SIG-M5 treated with dmso at 0.1 percent for 504 hours (cell line): ENCODE results near the gene RAD18.

ENCODE experiments used
- DNase-seq: peaks from one replicate; lab custom pipeline; 2025; ENCODE audit not compliant: unreplicated experiment; lab: John Stamatoyannopoulos, UW

The RAD18 gene

GRCh38 chr3:8966150-8966819, 3.0 kb upstream of the RAD18 start:
- DNase-seq, result no peak

- DNase-seq, result no peak
Measured at GRCh38 chr3:8964436-8965370, 1.4 kb upstream of the RAD18 start.

GRCh38 chr3:8962226-8962861, 928 bp downstream of the RAD18 start:
- DNase-seq, result no peak

- peak; percentile 62 for DNase-seq
Measured at GRCh38 chr3:8959668-8960067, 3.6 kb downstream of the RAD18 start.

GRCh38 chr3:8954938-8955763, 8.1 kb downstream of the RAD18 start:
- DNase-seq, result peak; percentile 46

GRCh38 chr3:8953313-8953712, 10.0 kb downstream of the RAD18 start:
- no peak for DNase-seq

GRCh38 chr3:8952130-8952529, 11.1 kb downstream of the RAD18 start:
- no peak for DNase-seq

GRCh38 chr3:8945890-8946600, 17.2 kb downstream of the RAD18 start:
- no peak for DNase-seq

- DNase-seq, result no peak
Measured at GRCh38 chr3:8942746-8943488, 20.4 kb downstream of the RAD18 start.

- no peak for DNase-seq
Measured at GRCh38 chr3:8942115-8942514, 21.2 kb downstream of the RAD18 start.

GRCh38 chr3:8938021-8938420, 25.3 kb downstream of the RAD18 start:
- peak; percentile 45 for DNase-seq

GRCh38 chr3:8937064-8938020, 25.9 kb downstream of the RAD18 start:
- DNase-seq, result no peak

- DNase-seq, result no peak
Measured at GRCh38 chr3:8932507-8932906, 30.8 kb downstream of the RAD18 start.

- DNase-seq, result no peak
Measured at GRCh38 chr3:8931342-8931741, 31.9 kb downstream of the RAD18 start.

GRCh38 chr3:8929860-8930259, 33.4 kb downstream of the RAD18 start:
- DNase-seq, result no peak

- DNase-seq, result no peak
Measured at GRCh38 chr3:8914491-8914890, 48.8 kb downstream of the RAD18 start.

- DNase-seq, result no peak
Measured at GRCh38 chr3:8911781-8912180, 51.5 kb downstream of the RAD18 start.

- no peak for DNase-seq
Measured at GRCh38 chr3:8909160-8909559, 54.1 kb downstream of the RAD18 start.
